Inferior parietal cortex (tissue), 1 donor: ENCODE results near the gene TPCN1.
"Not testable (repeated sequence)": the region's sequence is repeated elsewhere in the genome, so short reads cannot be mapped to it uniquely, and the experiment has no call there.

Experiments used
- DNase-seq: peaks from one replicate; pipeline ENCODE4 v3.0.0-alpha.2; 2016; ENCODE audit errors: extremely low spot score

Gene TPCN1

DNA sequence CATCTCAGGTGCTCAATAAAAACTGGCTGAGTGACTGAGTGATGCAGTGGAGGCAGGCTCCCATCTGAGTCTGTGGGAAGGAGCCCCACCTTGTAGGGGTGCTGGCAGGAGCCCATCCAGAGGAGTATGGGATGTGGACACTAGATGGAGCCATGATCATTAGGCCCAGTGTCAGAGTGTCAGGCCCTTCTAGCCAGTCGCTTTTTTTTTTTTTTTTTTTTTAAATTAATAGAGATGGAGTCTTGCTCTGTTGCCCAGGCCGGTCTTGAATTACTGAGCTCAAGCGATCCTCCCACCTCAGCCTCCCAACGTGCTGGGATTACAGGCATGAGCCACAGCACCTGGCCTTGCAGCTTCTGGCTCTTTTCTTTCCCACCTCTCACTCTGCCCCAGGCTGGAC is 24.3 kb upstream of the TPCN1 start:
- DNase-seq, result peak; percentile 72

DNA sequence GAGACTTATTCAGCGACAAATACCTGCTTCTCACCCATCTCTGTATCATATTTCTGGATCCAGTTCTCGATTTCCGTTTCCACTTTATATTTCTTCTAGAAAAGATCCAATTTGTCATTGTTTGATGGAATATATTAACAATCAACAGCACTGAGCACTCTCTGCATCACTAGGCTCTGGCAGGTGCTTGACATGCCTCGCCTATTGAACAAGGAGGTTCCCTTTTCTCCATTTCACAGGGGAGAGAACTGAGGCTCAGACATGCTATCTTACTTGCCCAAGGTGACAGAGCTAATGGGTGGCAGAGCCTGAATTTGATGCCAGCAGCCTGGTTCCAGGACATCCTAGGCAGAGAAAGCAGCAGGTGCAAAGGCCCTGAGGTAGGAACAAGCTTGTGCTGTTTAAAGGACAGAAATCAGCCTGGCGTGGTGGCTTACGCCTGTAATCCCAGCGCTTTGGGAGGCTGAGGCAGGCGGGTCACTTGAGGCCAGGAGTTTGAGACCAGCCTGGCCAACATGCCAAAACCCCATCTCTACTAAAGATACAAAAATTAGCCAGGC is 23.7 kb upstream of the TPCN1 start:
- no peak for DNase-seq

DNA sequence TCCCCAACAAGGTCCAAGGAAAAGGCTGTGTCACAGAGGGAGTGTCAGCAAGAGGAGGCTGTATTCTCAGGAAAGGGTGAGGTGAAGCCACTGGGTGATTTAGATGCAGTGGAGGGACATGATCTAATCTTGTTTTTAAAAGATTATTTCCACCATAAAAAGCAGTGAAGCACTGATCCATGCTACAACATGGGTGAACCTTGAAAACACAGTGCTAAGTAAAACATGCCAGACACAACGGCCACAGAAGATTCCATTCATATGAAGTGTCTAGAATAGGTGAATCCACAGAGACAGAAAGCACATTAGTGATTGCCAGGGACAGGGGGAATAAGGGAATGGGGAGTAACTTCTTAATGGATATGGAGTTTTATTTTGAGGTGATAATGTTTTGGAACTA is 23.0 kb upstream of the TPCN1 start:
- no peak for DNase-seq

DNA sequence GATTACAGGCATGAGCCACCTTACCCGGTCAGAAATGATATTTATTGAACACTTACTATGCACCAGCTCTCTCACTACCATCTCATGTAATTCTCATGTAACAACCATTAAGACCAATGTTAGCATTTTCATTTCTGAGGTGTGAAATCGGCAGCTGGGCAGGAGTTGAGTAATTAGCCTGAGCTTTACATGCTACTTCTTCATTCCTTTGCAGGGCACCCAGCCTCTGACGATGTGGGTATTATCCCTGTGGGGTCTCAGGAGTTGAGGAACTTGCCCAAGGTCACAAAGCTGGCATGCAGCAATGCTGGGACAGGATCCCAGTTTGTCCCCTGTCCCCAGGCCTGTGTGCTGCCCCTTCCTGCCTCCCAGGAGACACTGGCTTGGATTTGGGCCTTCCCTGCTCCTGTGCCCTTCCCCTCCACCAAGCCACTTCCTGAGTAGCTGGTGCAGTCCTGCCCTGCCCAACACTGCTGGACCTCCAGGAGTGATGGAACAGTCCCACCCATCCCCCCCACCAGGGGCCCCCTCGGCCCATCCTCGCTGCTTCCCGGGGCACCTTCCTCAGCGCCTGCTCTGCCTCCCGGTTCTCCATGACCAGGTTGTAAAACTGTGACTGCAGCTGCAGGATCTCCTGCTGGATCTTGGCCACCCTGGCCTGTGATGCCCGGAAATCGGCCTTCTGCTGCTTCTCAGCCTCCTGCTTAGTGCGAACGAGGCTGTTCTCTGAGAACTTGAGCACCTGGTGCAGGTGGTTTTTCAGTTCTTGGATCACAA is 21.1 kb upstream of the TPCN1 start:
- DNase-seq, result no peak

DNA sequence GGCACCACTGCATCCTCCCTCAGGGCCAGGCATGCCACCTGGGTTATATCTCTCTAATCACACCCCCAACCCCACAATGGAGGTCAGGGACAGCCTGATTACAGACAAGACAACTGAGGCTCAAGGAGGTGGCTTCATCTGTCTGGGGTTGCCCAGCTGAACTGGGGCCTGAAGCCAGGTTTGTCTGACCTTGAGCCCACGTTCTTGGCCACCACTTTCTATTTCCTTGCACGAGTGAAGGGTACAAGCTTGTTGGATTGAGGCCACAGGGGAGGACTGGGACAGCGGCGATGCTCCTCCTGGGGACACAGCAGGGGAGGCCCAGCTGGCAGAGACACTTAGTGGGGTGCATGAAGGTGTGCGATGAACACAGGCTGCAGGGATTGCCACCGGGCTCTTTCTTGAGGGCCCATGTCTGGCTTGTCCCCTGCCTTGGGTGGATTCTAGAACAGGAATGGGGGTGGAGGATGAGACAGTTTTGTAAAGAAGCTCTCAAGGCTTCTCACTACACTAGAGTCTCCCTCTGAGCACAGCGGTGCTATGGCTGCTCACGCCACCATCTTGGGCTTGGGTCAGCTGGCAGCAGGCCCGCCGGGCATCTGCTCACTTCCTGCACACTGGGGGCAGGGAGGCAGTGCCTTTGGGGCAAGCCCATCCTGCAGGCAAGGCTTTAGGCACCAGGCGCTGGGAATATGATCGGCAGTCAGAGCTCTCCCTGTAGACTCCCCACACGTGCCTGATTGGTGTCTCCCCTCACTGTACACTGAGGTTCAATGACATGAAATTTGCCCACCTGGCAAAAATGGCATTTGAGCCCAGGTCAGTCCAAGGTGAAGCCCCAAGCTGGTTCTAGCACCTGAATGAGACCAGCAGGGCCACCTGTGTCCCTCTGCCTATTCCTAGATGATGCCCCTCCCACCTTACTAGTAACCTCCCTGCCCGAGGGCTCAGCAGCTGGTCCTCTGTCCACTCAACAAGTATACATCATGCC is 19.8 kb upstream of the TPCN1 start:
- no peak for DNase-seq

DNA sequence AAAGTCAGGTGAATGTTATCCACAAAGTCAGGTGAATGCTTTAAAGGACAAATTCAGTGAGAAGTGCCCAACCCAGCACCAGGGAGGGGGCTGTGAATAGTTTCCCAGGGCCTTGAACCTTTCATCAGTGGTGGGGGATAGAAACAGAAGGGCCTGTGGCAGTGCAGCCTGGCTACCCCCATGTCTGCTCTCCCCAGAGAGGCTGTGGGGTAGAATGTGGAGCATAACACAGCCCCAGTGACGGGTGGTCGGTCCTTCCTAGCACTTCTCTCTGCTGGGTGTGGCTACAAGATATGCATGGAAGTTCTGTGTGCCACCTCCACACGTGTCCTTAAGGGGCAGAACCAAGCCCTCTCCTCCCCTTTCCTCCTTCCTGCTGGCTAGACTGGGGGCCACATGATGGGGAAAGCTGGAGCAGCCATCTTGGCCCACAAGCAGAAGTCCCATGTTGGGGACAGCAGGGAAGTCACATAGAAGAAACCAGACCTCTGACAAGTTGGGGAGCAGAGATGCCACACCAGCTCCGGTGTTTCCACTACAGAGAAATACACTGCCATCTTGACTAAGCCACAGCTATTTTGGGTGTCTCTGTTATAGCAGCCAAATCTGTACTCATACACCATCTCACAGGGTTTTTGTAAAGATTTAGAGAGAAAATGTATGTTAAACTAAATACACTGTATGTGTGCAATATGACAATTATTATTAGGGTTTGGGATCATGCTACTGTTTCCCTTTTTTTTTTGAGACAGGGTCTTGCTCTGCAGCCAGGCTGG is 18.8 kb upstream of the TPCN1 start:
- DNase-seq, result no peak

DNA sequence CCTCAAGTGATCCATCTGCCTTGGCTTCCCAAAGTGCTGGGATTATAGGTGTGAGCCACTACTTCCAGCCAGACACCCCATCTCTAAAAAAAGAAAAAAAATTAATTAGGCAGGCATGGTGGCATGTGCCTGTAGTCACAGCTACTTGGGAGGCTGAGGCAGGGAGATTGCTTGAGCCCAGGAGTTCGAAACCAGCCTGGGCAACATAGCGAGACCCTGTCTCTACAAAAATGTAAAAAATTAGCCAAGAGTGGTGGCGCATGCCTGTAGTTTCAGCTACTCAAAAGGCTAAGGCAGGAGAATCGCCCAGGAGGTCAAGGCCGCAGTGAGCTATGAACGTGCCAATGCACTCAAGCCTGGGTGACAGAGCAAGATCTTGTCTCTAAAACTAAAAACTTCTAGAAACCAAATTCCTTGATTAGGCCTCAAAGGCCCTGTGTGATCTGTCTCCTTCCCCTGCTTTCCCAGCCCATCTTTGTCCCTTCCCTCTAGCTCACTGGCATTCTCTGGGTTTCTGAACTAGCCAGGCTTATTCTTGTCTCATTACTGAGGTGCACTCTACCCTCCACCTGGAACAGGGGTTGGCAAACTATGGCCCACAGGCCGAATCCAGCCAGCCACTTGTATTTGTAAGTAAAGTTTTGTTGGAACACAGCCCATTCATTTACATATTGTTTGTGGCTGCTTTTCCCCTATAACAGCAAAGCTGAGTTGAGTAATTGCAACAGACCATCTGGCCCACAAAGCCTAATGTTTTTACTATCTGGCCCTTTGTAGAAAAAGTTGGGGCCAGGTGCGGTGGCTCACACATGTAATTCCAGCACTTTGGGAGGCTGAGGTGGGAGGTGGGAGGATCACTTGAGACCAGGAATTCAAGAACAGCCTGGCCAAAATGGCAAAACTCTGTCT is 17.2 kb upstream of the TPCN1 start:
- no peak for DNase-seq

DNA sequence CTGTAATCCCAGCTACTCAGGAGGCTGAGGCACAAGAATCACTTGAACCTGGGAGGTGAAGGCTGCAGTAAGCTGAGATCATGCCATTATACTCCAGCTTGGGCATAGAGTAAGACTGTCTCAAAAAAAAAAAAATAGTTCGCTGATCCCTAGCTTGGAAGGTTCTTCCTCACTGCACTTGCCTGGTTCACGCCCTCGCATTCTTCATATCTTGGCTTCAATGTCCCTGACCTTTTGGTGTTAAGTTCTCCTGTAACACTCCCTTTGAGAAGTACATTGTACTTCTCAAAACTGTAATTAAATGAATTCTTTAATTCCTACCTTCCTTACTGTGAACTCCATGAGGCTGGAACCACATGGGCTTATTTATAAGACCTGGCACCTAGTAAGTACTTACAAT is 16.5 kb upstream of the TPCN1 start:
- DNase-seq, result no peak

DNA sequence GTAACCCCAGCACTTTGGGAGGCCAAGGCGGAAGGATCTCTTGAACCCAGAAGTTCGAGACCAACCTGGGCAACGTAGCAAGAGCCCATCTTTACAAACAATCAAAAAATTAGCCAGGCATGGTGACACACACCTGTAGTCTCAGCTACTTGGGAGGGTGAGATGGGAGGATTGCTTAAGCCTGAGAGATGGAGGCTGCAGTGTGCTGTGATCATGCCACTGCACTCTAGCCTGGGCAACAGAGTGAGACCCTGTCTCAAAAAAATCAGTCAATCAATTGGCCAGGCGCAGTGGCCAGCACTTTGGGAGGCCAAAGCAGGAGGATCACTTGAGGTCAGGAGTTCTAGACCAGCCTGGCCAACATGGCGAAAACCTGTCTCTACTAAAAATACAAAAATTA is 14.5 kb upstream of the TPCN1 start:
- DNase-seq, result not testable (repeated sequence)

DNA sequence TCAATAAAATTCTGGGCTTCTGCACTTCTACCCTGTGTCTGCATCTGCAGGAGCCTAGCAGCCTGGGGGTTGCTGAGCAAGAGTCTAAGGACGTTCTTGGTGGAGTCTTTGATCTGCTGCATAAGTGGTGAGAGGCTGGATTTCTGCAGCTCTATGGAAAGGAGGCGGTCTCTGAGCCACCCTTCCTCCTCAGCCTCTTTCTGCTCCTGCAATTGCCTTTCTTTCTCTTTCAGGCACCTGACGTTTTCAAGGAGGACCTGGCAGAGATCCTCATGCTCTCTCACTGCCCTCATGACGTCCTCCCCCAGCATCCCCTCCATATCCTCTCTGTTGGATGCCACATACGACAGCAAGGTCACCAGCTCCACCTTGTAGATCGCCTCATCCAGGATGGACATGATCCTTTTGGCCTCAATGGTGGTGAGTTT is 13.6 kb upstream of the TPCN1 start:
- no peak for DNase-seq

DNA sequence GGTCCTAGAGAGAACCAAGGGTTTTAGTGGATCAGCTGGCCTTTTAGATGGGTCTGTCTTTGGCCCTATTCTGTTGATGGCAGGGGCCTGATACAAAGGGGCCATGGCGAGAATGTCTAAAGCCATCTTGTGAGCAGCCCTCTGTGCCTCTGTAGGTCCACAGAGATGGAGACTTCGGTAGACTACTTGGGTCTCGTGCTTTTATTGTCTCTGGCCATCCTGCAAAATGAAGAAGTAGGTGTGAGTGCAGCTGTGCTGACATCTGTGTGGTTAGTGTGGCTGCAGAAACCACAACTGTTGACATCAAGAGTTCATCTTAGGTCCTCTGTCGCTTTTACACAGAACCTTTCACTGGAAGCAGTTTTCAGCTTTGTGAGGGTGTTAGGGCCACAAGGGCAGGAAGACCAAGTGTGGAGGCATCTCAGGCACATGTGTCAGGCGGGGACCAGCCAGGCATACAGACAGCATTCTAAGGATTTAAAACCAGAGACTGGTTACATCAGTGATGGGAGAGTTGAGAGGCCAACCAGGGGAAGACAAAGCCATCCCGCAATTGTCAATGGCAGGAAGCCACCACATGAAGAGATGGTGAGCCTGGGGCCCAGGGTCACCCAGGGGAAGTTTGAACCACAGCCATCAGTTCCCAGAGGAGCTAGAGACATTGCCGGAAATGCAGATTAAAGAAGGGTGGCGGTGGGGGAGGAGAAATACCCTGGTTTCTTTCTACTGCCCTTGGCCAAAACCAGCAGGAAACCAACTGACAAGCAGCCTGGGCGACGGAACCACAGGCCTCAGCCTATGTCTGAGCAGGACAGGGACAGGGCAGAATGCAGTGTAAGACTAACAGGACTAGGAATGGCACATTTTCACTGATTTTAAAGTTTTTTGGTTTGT is 13.0 kb upstream of the TPCN1 start:
- no peak for DNase-seq

DNA sequence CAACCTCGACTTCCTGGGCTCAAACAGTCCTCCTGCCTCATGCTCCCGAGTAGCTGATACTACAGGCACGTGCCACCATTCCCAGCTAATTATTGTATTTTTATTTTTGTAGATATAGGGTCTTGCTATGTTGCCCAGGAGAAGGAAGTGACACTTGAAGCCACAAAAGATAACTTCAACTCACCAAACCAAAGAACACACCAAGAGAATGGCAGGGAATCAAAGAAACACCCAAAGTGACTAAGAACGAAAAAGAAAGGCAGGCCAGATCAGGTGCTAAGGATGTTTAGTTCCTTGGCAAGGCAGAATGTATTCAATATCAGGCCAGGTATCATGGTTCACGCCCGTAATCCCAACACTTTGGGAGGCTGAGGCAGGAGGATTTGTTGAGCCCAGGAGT is 10.1 kb upstream of the TPCN1 start:
- DNase-seq, result no peak

DNA sequence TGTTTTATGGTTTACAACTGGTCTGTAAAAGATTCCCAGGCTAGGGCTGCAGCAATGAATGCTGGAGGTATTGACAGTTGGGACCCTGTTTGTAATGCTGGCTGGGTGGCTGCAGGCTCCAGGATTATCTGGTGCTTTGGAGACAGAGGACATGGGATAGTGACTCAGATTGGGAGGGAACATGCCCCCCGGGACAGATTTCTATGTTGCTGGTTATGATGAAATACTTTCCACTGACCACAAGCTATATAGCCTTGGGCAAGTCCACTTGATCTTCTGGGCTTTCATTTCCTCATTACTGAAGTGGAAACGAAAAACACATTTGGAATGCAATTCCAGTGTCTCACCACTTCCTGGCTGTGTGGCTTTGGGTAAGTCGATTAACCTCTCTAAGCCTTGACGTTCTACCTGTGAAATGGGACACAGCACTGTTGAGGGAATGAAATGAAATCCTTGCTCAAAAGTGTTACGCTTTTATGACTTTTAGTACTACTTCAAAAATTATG is 6.3 kb upstream of the TPCN1 start:
- no peak for DNase-seq

DNA sequence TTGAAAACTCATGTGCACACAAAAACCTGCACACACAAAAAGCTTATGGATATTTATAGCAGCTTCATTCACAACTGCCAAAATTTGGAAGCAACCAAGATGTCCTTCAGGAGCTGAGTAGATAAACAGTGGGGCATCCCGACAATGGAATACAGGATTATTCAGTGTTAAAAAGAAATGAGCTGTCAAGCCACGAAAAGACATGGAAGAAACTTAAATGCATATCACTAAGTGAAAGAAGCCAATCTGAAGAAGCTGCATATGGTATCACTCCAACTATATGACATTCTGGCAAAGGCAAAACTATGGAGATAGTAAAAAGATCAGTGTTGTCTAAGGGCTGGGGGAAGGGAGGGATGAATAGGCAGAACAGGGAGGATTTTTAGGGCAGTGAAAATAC is 5.2 kb upstream of the TPCN1 start:
- no peak for DNase-seq

DNA sequence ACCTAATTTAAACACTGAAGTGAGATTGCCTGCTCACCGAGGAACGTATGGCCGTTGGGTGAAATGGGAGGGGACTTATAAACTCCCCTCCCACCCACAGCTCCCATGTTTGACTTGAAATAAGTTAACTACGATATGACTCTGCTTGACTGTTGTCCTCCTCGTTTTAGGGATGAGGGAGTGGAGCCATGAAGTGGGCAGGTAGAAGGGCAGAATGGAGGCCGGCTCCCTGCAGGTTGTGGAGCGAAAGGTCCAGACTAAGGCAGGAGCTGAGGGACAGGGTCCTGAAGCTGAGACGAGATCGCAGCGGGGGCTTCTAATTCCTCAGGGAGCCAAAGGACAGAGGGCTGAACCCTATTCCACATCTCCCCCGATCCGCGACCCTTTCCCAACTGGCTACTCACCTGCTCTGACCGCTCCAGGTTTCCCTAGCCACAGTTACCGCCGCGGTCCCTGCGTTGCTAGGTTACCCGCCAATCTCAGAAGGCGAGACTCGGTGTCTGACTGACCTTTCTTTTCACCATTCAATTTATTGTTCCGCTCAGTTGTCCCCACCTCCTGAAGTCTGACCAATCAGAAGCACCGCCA is 577 bp upstream of the TPCN1 start:
- DNase-seq, result no peak

DNA sequence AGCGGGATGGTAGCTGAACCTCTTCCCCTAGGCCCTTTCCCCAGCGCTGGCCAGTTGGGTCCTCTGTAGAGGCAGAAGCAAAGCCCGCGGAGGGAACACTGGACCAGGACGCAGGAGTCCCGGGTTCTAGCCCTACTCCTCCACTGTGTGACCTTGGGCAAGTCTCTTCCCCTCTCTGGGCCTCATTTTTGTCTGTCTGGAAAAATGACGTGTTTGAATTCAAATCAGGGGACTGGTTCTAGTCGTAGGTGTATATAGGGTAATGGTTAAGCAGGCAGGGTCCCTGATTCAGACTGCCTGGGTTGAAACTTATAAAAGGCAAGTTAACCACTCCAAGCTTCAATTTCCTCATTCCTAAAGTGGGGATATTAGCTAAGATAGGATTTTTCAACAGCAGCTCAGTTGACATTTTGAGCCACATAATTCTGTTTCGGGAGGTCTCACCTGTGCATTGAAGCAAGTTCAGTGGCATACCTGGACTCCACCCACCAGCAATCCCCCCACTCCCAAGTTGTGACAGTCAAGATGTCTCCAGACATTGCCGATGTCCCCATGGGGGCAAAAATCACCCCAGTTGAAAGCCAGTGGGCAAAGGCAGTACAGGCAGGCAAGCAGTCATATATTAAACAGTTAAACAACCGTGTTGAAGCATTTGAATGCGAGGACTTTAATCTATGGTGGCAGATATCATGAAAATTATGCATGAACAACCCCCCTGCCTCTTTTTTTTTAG is 899 bp downstream of the TPCN1 start:
- DNase-seq, result no peak

DNA sequence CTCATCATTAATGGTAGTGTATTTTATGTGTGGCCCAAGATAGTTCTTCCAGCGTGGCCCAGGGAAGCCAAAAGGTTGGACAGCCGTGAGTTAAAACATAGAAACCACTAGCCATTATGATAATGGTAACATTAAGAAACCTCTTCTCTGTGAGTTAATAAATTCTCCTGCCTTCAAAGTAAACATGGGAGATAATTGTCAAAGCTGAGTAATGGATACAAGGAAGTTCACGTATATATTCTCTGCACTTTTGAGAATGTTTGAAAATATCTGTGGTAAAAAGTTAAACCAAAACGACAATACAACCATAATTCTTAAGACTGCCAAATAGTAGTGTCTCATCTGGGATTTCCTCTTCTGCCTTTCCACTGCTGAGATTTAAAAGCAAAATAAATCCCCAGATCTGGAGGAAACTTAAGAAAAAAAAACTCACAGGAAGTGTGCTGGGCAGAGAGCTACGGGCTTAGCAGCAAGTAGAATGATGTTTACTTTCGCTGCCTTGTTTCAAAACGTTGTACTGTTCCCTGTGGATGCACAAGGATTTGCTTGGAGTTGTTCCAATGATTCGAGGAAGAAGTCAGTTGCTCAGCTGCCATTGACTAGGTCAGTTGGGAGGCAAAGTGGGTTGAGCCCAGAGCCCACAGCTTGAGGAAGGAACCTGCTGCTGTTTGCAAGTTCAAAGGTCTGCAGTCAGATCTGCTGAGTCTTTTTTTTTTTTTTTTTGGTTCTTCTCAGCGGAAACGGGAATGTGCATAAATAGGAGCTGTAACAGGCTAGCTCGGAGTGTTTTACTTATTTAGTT is 1.7 kb downstream of the TPCN1 start:
- peak; percentile 63 for DNase-seq

DNA sequence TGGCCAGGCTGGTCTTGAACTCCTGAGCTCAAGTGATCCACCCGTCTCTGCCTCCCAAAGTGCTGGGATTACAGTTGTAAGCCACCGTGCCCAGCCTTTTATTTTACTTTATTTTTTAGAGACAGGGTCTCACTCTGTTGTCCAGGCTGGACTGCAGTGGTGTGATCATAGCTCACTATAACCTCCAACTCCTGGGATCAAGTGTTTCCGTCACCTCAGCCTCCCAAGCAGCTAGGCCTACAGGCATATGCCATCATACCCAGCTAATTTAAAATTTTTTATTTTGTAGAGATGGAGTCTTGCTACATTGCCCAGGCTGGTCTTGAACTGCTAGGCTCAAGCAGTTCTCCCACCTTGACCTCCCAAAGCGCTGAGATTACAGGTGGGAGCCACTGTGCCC is 3.7 kb downstream of the TPCN1 start:
- no peak for DNase-seq
